Cardiac fibroblast (primary cell): ENCODE measurements around the gene CREB1.
A peak's percentile ranks its signal among the peaks of the same experiment; 100 is the strongest.
"Not testable (repeated sequence)": the region's sequence is repeated elsewhere in the genome, so short reads cannot be mapped to it uniquely, and the experiment has no call there.

Source experiments
- DNase-seq, 2 donors: peaks; one replicate each; pipeline versions ENCODE4 v3.0.0 to v3.0.0-alpha.2; 2010; ENCODE audit warnings: low read depth in 2 of 2
- H3K4me3 ChIP-seq, 2 donors: replicated peaks in 1 of 2; 1 replicate in 1 of 2; 2 replicates in 1 of 2; pipeline ENCODE4 v1.5.1; 2011; ENCODE audit warnings: low read depth in 2 of 2, low read length in 2 of 2, mild to moderate bottlenecking in 2 of 2, moderate library complexity in 1 of 2
- CTCF ChIP-seq: IDR thresholded peaks from one replicate; pipeline ENCODE4 v1.5.1; 2011; ENCODE audit warnings: low read depth, mild to moderate bottlenecking, low read length, inconsistent platforms

The CREB1 gene

DNA sequence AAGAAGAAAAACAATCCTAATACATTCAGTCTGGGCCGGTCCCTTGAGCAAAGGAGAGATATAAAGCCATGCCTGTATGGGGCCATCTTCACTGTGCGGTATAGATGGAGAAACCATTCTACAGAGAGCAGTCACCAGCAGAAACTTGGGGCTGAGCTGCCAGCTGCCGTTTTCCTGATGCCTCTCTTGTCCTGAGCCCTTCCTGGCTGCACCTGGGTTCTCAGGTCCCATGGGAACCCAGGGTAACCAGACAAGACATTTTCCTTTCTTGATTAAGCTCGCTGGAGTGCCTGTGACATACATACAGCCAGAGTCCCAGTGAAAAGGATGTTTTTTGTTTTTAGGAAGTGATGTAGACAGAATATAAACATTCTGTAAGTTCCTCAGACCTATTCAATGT is 100.7 kb downstream of the CREB1 start:
- TF ChIP-seq CTCF, result no peak
- DNase-seq, result no peak
- no peak overlapping the region for H3K4me3 ChIP-seq

GRCh38 chr2:207632575-207633493 is 103.1 kb downstream of the CREB1 start:
- TF ChIP-seq CTCF, result no peak
- H3K4me3 ChIP-seq, result no peak overlapping the region
- peak; percentile 47 to 64 for DNase-seq

DNA sequence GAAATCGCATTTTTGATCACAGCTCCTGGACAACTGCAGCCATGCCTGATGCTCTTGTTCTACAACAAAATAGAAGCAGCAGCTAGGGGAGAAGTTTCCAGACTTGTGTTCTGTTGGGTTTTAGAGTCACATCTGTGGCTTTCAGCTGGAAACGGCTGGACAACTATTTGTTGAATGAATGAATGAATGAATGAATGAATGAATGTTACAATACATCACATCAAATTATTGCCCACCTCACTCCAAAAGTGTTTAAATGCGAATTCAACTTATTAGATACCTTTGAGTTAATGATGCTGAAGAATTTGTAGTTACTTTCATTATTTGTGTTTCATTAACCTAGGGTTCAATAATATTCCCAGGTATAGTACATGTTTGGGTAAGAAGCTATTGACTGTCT is 103.9 kb downstream of the CREB1 start:
- TF ChIP-seq CTCF, result no peak
- no peak overlapping the region for H3K4me3 ChIP-seq
- DNase-seq, result no peak

GRCh38 chr2:207635468-207636200 is 105.9 kb downstream of the CREB1 start:
- no peak overlapping the region for H3K4me3 ChIP-seq
- TF ChIP-seq CTCF, result no peak
- DNase-seq, result peak in 1 of 2 donors; percentile 32

GRCh38 chr2:207639288-207639687 is 109.5 kb downstream of the CREB1 start:
- not testable (repeated sequence) for H3K4me3 ChIP-seq, DNase-seq

DNA sequence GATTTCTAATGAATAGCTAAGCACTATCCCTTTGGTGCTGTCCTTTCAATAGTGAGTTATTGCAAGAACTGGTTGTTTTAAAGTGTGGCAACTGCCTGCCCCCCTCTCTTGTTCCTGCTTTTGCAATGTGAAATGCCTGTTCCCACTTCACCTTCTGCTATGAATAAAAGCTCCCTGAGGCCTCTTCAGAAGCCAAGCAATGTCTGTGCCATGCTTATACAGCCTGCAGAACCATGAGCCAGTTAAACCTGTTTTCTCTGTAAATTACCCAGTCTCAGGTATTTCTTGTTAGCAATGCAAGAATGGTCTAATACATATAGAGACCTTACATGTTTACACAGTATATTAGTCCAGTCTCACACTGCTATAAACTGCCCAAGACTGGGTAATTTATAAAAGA is 110.4 kb downstream of the CREB1 start:
- H3K4me3 ChIP-seq, result no peak overlapping the region
- TF ChIP-seq CTCF, result no peak
- no peak for DNase-seq

DNA sequence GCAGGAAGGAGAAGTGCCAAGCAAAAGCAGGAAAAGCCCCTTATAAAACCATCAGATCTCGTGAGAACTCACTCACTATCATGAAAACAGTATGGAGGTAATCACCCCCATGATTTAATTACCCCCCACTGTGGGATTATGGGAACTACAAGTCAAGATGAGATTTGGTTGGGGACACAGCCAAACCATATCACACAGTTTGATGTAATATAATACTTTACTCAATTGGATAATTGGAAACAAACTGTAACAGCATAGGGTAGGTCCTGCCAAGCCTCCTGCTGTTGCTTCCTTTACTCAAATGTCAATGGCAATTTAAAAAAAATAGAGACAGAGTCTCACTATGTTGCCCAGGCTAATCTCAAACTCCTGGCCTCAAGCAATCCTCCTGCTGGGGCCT is 110.9 kb downstream of the CREB1 start:
- no peak for TF ChIP-seq CTCF
- DNase-seq, result no peak

More for the DNA sequence above, 110.9 kb downstream of the CREB1 start:
- H3K4me3 ChIP-seq, result no peak overlapping the region
